Osteocyte (in vitro differentiated cells): ENCODE data around the gene MYL3. TPM values are rescaled to one million over a fixed set of nuclear protein-coding genes. Genes with fewer than 3 reads are reported as not detected.

ENCODE experiments used
- DNase-seq: peaks from one replicate; pipeline ENCODE4 v3.0.0; 2021; ENCODE audit warnings: mixed read lengths; ENCODE audit not compliant: unreplicated experiment; ENCODE audit errors: extremely low spot score
- H3K27ac Mint-ChIP-seq: one replicate; pipeline ENCODE4 v1.8.0; 2021; ENCODE audit warnings: mild to moderate bottlenecking, mixed read lengths; ENCODE audit not compliant: unreplicated experiment
- H3K27me3 Mint-ChIP-seq: one replicate; pipeline ENCODE4 v1.8.0; 2021; ENCODE audit warnings: mixed read lengths; ENCODE audit not compliant: unreplicated experiment
- H3K36me3 Mint-ChIP-seq: one replicate; pipeline ENCODE4 v1.8.0; 2021; ENCODE audit warnings: mixed read lengths; ENCODE audit not compliant: unreplicated experiment
- H3K4me1 Mint-ChIP-seq: one replicate; pipeline ENCODE4 v1.8.0; 2021; ENCODE audit warnings: mixed read lengths; ENCODE audit not compliant: unreplicated experiment
- H3K4me3 Mint-ChIP-seq: one replicate; pipeline ENCODE4 v1.8.0; 2021; ENCODE audit warnings: mild to moderate bottlenecking, moderate library complexity, mixed read lengths; ENCODE audit not compliant: unreplicated experiment
- H3K9me3 Mint-ChIP-seq: one replicate; pipeline ENCODE4 v1.8.0; 2021; ENCODE audit warnings: mixed read lengths; ENCODE audit not compliant: unreplicated experiment
- total RNA-seq: library from RNA; stranded (reverse); gene quantifications from 2 replicates; pipeline ENCODE4 v1.2.1, GENCODE V29; 2021
- TF ChIP-seq, protein P1 (sequence below): fragments of 200-600 bp; sonication (generic); IDR thresholded peaks from 2 replicates; pipeline ENCODE4 v1.5.0; 2021; ENCODE audit warnings: antibody characterized with exemption, mild to moderate bottlenecking, moderate library complexity

The MYL3 gene
- total RNA-seq, 1 donor from 2014 or later, result 1.6 TPM

DNA sequence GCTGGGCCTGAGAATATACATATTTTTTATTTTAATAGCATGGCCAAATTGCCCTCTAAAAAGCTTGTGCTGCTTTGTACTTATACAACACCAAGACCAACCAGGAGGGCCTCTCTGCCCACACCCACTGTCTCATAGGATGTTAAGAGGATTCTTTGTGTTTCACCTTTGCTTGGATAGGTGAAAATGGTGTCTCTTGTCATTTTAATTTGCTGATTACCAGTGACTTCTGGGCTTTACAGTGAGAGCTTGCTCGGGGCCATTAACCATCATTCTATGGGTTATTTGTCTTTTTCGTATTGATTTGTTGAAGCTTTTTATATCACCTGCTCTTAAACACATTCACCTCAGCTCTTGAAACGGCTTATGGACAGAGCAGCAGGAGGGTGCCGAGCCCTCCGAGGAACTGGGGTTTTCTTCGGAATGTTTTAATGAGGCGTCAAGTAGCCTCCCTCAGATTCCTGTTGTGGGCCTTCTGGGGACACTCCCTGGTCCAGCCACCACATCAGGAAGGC lies 24.8 kb upstream of the MYL3 start:
- no peaks in the 10 kb centered on the region for H3K9me3 Mint-ChIP-seq
- DNase-seq, result no peak
- no peak overlapping the region for H3K4me3 Mint-ChIP-seq
- no peaks in the 10 kb centered on the region for H3K27me3 Mint-ChIP-seq
- H3K4me1 Mint-ChIP-seq, result peaks cover 32% of the 10 kb centered on the region
- no peaks in the 10 kb centered on the region for H3K36me3 Mint-ChIP-seq
- H3K27ac Mint-ChIP-seq, result no peak overlapping the region
- TF ChIP-seq, protein P1, sequence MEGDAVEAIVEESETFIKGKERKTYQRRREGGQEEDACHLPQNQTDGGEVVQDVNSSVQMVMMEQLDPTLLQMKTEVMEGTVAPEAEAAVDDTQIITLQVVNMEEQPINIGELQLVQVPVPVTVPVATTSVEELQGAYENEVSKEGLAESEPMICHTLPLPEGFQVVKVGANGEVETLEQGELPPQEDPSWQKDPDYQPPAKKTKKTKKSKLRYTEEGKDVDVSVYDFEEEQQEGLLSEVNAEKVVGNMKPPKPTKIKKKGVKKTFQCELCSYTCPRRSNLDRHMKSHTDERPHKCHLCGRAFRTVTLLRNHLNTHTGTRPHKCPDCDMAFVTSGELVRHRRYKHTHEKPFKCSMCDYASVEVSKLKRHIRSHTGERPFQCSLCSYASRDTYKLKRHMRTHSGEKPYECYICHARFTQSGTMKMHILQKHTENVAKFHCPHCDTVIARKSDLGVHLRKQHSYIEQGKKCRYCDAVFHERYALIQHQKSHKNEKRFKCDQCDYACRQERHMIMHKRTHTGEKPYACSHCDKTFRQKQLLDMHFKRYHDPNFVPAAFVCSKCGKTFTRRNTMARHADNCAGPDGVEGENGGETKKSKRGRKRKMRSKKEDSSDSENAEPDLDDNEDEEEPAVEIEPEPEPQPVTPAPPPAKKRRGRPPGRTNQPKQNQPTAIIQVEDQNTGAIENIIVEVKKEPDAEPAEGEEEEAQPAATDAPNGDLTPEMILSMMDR, result no peak

DNA sequence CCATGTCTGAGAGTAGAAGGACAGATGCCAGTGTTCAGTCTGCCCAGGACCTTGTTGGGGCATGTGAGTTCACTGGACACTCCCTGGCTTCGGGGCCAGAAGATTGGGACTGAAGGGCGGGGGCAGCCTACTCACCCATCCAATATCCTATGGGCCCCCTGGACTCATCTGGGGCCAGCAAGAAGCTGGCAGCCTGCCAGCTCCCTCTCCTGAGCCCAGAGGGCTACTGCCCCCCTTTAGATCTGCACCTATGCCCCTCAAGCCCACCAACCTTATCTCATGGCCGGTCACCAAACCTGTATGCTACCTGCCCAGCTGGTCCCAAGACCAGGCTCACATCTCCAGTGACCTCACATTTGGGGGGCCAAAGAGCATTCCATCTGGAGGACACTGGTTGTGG lies 22.4 kb upstream of the MYL3 start:
- TF ChIP-seq, protein P1, result no peak
- Mint-ChIP-seq H3K36me3 (no peaks in the 10 kb centered on the region), H3K27ac (no peak overlapping the region), H3K4me3 (no peak overlapping the region), H3K27me3 (no peaks in the 10 kb centered on the region), H3K4me1 (peaks cover 22% of the 10 kb centered on the region), H3K9me3 (no peaks in the 10 kb centered on the region)
- no peak for DNase-seq

DNA sequence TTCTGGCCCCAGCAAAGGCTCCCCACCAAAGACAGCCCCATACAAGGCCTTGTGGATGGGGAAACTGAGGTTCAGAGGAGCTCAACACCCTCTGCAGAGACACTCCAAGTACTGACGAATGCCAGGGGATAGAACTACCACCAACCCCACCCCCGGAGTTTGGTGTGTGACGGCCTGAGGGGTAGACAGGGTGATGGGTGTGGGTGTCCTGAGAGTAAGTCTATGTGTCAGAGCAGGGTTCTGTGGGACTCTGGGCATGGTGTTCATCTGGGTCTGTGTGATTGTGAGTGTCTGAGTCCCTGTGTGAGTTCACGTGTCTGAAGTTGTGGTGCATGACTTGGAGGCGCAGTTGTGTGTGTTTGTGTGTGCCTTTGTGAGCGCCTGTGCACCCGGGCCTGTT lies 21.7 kb upstream of the MYL3 start:
- no peak for DNase-seq
- H3K4me1 Mint-ChIP-seq, result peaks cover 29% of the 10 kb centered on the region
- H3K9me3 Mint-ChIP-seq, result no peaks in the 10 kb centered on the region
- no peak overlapping the region for H3K27ac Mint-ChIP-seq
- no peak overlapping the region for H3K4me3 Mint-ChIP-seq
- TF ChIP-seq, protein P1, result no peak
- no peaks in the 10 kb centered on the region for H3K27me3 Mint-ChIP-seq
- no peaks in the 10 kb centered on the region for H3K36me3 Mint-ChIP-seq

DNA sequence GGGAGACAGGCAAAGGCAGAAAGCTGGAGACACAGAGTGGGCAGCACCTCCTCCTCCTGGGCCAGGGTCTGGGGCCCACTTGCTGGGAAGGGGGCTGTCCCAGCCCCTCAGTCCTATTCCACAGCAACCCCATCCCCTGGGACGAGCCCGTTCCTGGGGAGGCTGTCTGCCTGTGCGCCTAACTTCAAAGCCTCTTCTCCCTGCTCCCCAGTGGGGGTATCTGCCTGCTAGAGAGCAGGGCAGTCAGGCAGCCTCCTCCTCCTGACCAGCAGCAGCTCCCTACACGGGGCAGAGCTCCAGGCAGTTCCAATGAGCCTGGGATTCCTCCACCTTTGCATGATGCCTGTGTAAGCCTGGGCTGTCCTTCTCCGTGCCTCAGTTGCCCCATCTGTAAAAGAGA lies 21.2 kb upstream of the MYL3 start:
- Mint-ChIP-seq H3K36me3 (no peaks in the 10 kb centered on the region), H3K4me1 (peaks cover 29% of the 10 kb centered on the region), H3K4me3 (no peak overlapping the region), H3K27ac (no peak overlapping the region), H3K27me3 (no peaks in the 10 kb centered on the region), H3K9me3 (no peaks in the 10 kb centered on the region)
- DNase-seq, result no peak
- TF ChIP-seq, protein P1, result no peak

DNA sequence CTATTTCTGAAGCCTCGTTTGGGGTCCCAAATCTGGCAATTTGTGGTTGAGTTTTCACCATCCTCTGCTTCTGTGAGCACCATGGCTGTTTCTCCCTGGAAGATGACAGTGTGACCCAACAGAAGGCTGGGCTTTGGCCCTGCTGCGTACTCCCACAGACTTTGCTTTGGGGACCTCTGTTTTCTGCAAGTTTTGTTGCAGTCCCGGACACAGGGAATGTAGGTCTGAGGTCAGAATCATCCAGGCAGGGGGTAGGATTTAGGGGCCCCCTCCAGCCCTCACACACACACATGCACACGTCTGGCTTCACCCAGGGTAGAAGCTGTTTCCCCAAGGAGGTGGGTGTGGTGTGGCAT lies 20.6 kb upstream of the MYL3 start:
- Mint-ChIP-seq H3K9me3 (no peaks in the 10 kb centered on the region), H3K36me3 (no peaks in the 10 kb centered on the region), H3K27ac (peak overlapping the region; percentile 27), H3K4me3 (peak overlapping the region; percentile 65), H3K27me3 (no peaks in the 10 kb centered on the region), H3K4me1 (peaks cover 35% of the 10 kb centered on the region)
- TF ChIP-seq, protein P1, result no peak
- no peak for DNase-seq
